ENCODE data around the gene SETD5. TPM values are rescaled to one million over a fixed set of nuclear protein-coding genes. Genes with fewer than 3 reads are reported as not detected.

Gene SETD5
- total and polyA plus RNA-seq, 2 of the 8 experiments (the other 6 are each of a cell fraction or from before 2014, with no cell fraction given), result 108 to 234 TPM

DNA sequence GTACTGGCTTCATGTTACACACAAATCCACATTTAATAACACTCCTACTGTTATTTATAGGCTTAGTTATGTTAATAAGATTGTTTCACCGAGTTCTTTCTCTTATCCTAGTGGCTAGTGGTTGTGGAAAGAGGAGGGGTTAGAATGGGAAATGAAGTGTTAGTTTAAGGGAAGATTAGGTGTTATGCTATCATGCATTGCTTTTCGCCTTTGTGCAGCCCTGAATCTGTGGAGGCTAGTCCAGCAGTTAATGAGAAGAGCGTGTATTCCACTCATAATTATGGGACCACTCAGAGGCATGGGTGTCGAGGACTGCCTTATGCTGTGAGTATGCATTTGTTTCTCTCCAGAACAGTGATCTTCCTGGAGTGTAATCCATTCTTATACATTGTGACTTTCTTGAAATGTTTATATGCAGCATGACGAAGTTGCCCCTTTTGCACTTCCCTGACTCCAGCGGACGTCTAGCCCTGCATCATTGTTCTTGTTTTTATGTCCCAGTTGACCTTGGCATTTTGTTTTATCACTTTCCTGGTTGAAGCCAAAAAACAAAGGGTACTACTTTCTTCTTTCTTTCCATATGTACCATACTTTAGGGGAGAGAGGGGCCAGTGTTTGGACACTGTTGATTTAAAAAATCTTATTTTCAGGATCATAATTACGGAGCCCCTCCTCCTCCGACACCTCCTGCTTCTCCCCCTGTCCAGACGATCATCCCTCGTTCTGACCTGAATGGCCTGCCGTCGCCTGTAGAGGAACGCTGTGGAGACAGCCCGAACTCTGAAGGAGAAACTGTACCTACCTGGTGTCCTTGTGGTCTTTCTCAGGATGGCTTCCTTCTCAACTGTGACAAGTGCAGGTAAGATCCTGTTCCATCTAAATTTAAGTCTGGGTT lies 36.5 kb downstream of the SETD5 start:
- Histone ChIP-seq H3K14ac (ENCODE audit: insufficient read length) (no peak overlapping the region), H3K4me3 (ENCODE audit: extremely low read depth in 1 of 4, insufficient read depth in 2 of 4, low read depth in 3 of 4, low read length in 4 of 4) (no peak overlapping the region), H3K23ac (ENCODE audit: insufficient read length) (no peak overlapping the region), H2AFZ (ENCODE audit: low read length) (no peak overlapping the region), H2BK5ac (ENCODE audit: low read depth, low read length) (no peak overlapping the region; the same call in 1 of the 2 replicates), H3K9ac (replicated peaks in 1 of 4; ENCODE audit: extremely low read depth in 1 of 4, low read depth in 3 of 4, low read length in 3 of 4) (no peak overlapping the region), H3K56ac (replicated peaks; ENCODE audit: insufficient read length, low read depth, low read length) (no peak overlapping the region), H3K79me2 (ENCODE audit: control insufficient read depth in 1 of 2, insufficient read depth in 2 of 2, low read length in 2 of 2) (peaks cover 2 to 74% of the 10 kb centered on the region in 2 experiments; a peak in 3 of 4 replicates), H3K18ac (ENCODE audit: extremely low read depth, low read length) (no peak overlapping the region), H3K79me1 (ENCODE audit: low read depth, low read length) (0 out of 2 replicates have a peak, but pooled peaks cover 2% of the 10 kb centered on the region), H3K27ac (ENCODE audit: low read depth, low read length) (no peak overlapping the region), H3K4me1 (replicated peaks in 1 of 4; ENCODE audit: control insufficient read depth in 3 of 4, insufficient read depth in 4 of 4, low read length in 3 of 4) (no peaks in the 10 kb centered on the region), H2BK15ac (ENCODE audit: low read length) (no peak overlapping the region), H4K20me1 (replicated peaks in 1 of 2; ENCODE audit: control insufficient read depth in 1 of 2, insufficient read depth in 2 of 2, low read length in 2 of 2) (peaks cover 8 to 13% of the 10 kb centered on the region in 2 experiments), H4K8ac (ENCODE audit: extremely low read depth, insufficient read depth, low read length) (no peak overlapping the region; the same call in 1 of the 2 replicates), H3K4me2 (ENCODE audit: insufficient read depth in 1 of 2, low read depth in 2 of 2, low read length in 2 of 2) (no peak overlapping the region), H3K36me3 (ENCODE audit: control insufficient read depth in 2 of 4, insufficient read depth in 4 of 4, low read length in 3 of 4) (peaks cover 34 to 96% (median 88%) of the 10 kb centered on the region in 4 experiments), H3K9me3 (ENCODE audit: insufficient read depth in 2 of 2, low read depth in 1 of 2, low read length in 1 of 2) (no peaks in the 10 kb centered on the region), H4K91ac (replicated peaks; ENCODE audit: insufficient read length, low read length) (no peak overlapping the region), H2BK20ac (ENCODE audit: low read length) (no peak overlapping the region), H2BK12ac (ENCODE audit: low read depth, low read length) (no peak overlapping the region), H3K4ac (replicated peaks; ENCODE audit: insufficient read length, low read depth, low read length) (no peak overlapping the region), H4K5ac (ENCODE audit: insufficient read length, low read depth, low read length) (no peak overlapping the region), H2AK5ac (ENCODE audit: low read depth, low read length) (no peak overlapping the region), H2BK120ac (replicated peaks; ENCODE audit: low read depth, low read length) (no peak overlapping the region), H3K23me2 (ENCODE audit: low read depth, low read length) (no peaks in the 10 kb centered on the region), H3K27me3 (replicated peaks in 1 of 4; ENCODE audit: control insufficient read depth in 3 of 4, extremely low read depth in 1 of 4, insufficient read depth in 3 of 4, low read length in 3 of 4) (no peaks in the 10 kb centered on the region)
- FAIRE-seq, result no peak
- DNase-seq (ENCODE audit: low read depth in 1 of 2, low spot score in 2 of 2), result no peak
- ChIA-PET CTCF (ENCODE audit: partially characterized antibody) (no interaction called here), POLR2A (ENCODE audit: partially characterized antibody) (interaction anchor here (1.7 kb wide), 1 partner anchor 37 kb away, joined by 10 read pairs; the partner anchor contains the start of gene SETD5)
- WGBS, 2 experiments (ENCODE audit: extremely low coverage in 1 of 2, insufficient coverage in 1 of 2, insufficient read length in 1 of 2, insufficient replicate concordance in 2 of 2, low coverage in 1 of 2, low lambda C conversion rate in 2 of 2, missing lambda C conversion rate in 1 of 2), result 91% methylated on average over 15 of the region's 15 CpGs; no CpG with 5 or more reads in 1 of the 2 experiments
- TF ChIP-seq SIN3A (conservative IDR thresholded peaks at IDR 0.05 in 1 of 2, IDR thresholded peaks at IDR 0.05 in 1 of 2; ENCODE audit: low read depth in 1 of 2, low read length in 2 of 2) (no peak), GABPA (IDR thresholded peaks at IDR 0.05; ENCODE audit: borderline replicate concordance, insufficient read depth, low read length) (no peak), CREB1 (IDR thresholded peaks at IDR 0.05) (no peak), MAFK (IDR thresholded peaks at IDR 0.05; ENCODE audit: low read depth, low read length) (no peak), JUND (IDR thresholded peaks at IDR 0.05; ENCODE audit: low read length) (no peak), JUN (IDR thresholded peaks at IDR 0.05; ENCODE audit: low read depth, low read length) (no peak), CEBPB (IDR thresholded peaks at IDR 0.05; ENCODE audit: low read depth, low read length) (no peak), ZNF274 (IDR thresholded peaks at IDR 0.05; ENCODE audit: borderline replicate concordance, extremely low read depth, low read length) (no peak), SAP30 (IDR thresholded peaks at IDR 0.05; ENCODE audit: insufficient read depth, insufficient replicate concordance, low read length) (no peak), CTBP2 (IDR thresholded peaks at IDR 0.05; ENCODE audit: borderline replicate concordance, insufficient read depth, insufficient read length, low read length) (no peak), EP300 (IDR thresholded peaks at IDR 0.05; ENCODE audit: borderline replicate concordance in 1 of 2, low read depth in 2 of 2, low read length in 2 of 2) (no peak)

All from H1 (cell line).